Heart right ventricle (tissue), 16 donors: ENCODE results near the gene NDUFC2. TPM values are rescaled to one million over a fixed set of nuclear protein-coding genes. Genes with fewer than 3 reads are reported as not detected.

Experiments used
- ATAC-seq, 8 donors: fragments of 200-7000 bp; cut with Tn5 transposase; one replicate each; pipeline ENCODE4 v1.9.1; 2020; ENCODE audit warnings: mild to moderate bottlenecking in 8 of 8, moderate library complexity in 8 of 8, moderate number of reproducible peaks in 1 of 8
- DNase-seq, 2 donors: peaks; one replicate each; pipeline ENCODE4 v3.0.0-alpha.2; 2020
- H3K27ac ChIP-seq, 10 donors: fragments of 200-600 bp; sonication (generic) in 2 of 10; one replicate each; pipeline versions ENCODE4 v1.5.0 to v1.8.0; 2020 to 2022; ENCODE audit warnings: mild to moderate bottlenecking in 3 of 10
- H3K27me3 ChIP-seq, 7 donors: fragments of 200-600 bp; one replicate each; pipeline ENCODE4 v1.8.0; 2021 to 2022; ENCODE audit warnings: mild to moderate bottlenecking in 2 of 7
- H3K36me3 ChIP-seq, 9 donors: fragments of 200-600 bp; sonication (generic) in 1 of 9; one replicate each; pipeline versions ENCODE4 v1.5.0 to v1.8.0; 2020 to 2022; ENCODE audit warnings: mild to moderate bottlenecking in 2 of 9
- H3K4me1 ChIP-seq, 9 donors: fragments of 200-600 bp; sonication (generic) in 1 of 9; one replicate each; pipeline versions ENCODE4 v1.5.0 to v1.8.0; 2020 to 2022; ENCODE audit warnings: mild to moderate bottlenecking in 4 of 9
- H3K4me3 ChIP-seq, 10 donors: fragments of 200-600 bp; sonication (generic) in 2 of 10; one replicate each; pipeline versions ENCODE4 v1.5.0 to v1.8.0; 2020 to 2022; ENCODE audit warnings: mild to moderate bottlenecking in 7 of 10, moderate library complexity in 2 of 10
- H3K9me3 ChIP-seq, 11 donors: fragments of 200-600 bp in 10 of 11; sonication (generic) in 2 of 11; one replicate each; pipeline versions ENCODE4 v1.5.0 to v1.8.0; 2013 to 2022; ENCODE audit warnings: mild to moderate bottlenecking in 2 of 11, control low read depth in 1 of 11, moderate library complexity in 1 of 11
- WGBS, 2 donors: extraction: QIAGEN DNeasy Blood & Tissue Kit; methylation state at CpG; one replicate each; pipeline ENCODE4 v1.1.7; 2013; ENCODE audit warnings: inconsistent platforms in 1 of 2; 5-methylcytosine and 5-hydroxymethylcytosine counted together
- intact Hi-C, 10 donors: fragments of 100-400 bp; cut with DNase I; formaldehyde crosslinking; loops; one replicate each; pipeline versions ENCODE4 v1.11.1 to v1.14.2; 2022
- polyA plus RNA-seq, 2 donors: library from polyadenylated mRNA; stranded (reverse); fragments of 200-250 nt; gene quantifications; one replicate each; pipeline ENCODE4 v1.2.3, GENCODE V29; 2013
- total RNA-seq, 10 donors: library from RNA; stranded (reverse); fragmentation: NEBNext Ultra II Directional in 3 of 10; extraction: Animal tissue kit (Norgen Biotek cat#: 25700) in 3 of 10; gene quantifications; one replicate each; pipeline versions ENCODE4 v1.2.1 to v1.2.4, GENCODE V29; 2021 to 2023
- TF ChIP-seq, protein P1 (sequence below), 9 donors: fragments of 200-600 bp; sonication (generic) in 2 of 9; IDR thresholded peaks; one replicate each; pipeline versions ENCODE4 v1.5.0 to v1.8.0; 2021 to 2022; ENCODE audit warnings: antibody characterized with exemption in 9 of 9, mild to moderate bottlenecking in 5 of 9, moderate library complexity in 1 of 9
- donor health status: Arrhythmogenic right ventricular cardiomyopathy.
- donor health status: ischemic (EF 13 %, LVEDD 7.1; RV severe dilation, severe dysfunction).
- donor health status: healthy with polysubstance abuse.
- donor health status: DM: no; HTN: yes; CAD: no.
- donor health status: DM: no; HTN: no; CAD: no.
- donor health status: ischemic (EF 25% LVEDD 6.9; RV normal size, moderate dysfunction).
- donor health status: ischemic (EF 25% LVEDD 5.7; RV mildly dilated, moderate dysfunction).
- donor health status: healthy.
- donor health status: DM: yes; HTN: yes; CAD: no.
- donor health status: Ischemic cardiomyopathy.
- donor health status: ischemic (EF 35%, LVEDD 5.7; RV mildly dilated, moderate dysfunction).
- donor health status: nonischemic (EF 11% LVEDD 7.7; RV severe dilation, severe dysfunction).
- donor health status: DM: yes; HTN: yes; CAD: no.
- donor health status: PGD.
- donor health status: ischemic (EF 29% LVEDD 5.4; RV normal size, mild dysfunction).
- donor health status: nonischemic (EF 23%, LVEDD 6.1; RV moderate dilation, normal function).

Gene NDUFC2
- total and polyA plus RNA-seq, 12 donors: 69.7 to 400 (median 275) TPM

DNA sequence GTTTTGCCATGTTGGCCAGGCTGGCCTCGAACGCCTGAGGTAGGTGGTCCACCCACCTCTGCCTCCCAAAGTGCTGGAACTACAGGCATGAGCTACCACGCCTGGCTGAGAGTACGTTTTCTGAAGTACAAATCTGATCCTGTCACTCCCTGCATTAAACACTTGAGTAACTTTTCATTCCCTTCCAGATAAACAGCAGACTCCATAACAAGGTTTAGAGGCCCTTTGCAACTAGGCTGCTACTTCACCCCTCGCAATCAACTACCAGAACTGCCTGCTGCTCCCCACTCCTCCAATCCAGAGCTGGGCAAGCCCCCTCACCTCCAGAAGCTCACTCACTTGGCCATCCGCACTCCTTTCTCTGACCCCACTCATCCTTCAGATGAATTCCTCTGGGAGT is 58.1 kb downstream of the NDUFC2 start:
- intact Hi-C loops: no loop called here
- Histone ChIP-seq H3K36me3 (no peaks in the 10 kb centered on the region), H3K27ac (no peak overlapping the region), H3K4me1 (peaks cover 0 to 12% (median 5%) of the 10 kb centered on the region in 9 donors), H3K27me3 (peaks cover 0 to 15% (median 6%) of the 10 kb centered on the region in 7 donors), H3K4me3 (no peak overlapping the region), H3K9me3 (no peaks in the 10 kb centered on the region)
- DNase-seq (no peak), ATAC-seq (no peak)
- TF ChIP-seq, protein P1, sequence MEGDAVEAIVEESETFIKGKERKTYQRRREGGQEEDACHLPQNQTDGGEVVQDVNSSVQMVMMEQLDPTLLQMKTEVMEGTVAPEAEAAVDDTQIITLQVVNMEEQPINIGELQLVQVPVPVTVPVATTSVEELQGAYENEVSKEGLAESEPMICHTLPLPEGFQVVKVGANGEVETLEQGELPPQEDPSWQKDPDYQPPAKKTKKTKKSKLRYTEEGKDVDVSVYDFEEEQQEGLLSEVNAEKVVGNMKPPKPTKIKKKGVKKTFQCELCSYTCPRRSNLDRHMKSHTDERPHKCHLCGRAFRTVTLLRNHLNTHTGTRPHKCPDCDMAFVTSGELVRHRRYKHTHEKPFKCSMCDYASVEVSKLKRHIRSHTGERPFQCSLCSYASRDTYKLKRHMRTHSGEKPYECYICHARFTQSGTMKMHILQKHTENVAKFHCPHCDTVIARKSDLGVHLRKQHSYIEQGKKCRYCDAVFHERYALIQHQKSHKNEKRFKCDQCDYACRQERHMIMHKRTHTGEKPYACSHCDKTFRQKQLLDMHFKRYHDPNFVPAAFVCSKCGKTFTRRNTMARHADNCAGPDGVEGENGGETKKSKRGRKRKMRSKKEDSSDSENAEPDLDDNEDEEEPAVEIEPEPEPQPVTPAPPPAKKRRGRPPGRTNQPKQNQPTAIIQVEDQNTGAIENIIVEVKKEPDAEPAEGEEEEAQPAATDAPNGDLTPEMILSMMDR (IDR thresholded peaks at IDR 0.05): no peak
- 90 to 93% methylated on average over 6 of the region's 6 CpGs for WGBS, 2 donors

DNA sequence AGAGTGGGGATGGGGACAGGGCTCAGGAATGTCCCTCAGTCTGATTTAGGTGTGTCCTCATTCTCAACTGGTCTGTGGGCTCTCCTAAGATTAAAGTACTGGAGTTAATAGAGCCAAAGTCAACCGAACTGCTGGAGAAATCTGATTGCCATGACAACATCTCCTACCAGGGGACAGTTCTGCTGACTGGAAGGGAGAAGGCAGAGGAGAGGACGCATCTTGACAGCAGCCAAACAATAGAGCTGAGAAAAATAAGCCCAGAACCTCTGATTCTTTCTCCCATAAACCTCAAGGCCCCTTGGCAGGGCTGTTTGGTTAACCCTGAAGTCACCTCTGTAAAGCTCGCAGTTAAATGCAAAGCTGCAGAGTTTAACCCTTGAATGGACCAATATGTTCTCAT is 59.4 kb downstream of the NDUFC2 start:
- DNase-seq (no peak), ATAC-seq (no peak)
- Histone ChIP-seq H3K9me3 (no peaks in the 10 kb centered on the region), H3K4me1 (peaks cover 0 to 12% (median 5%) of the 10 kb centered on the region in 9 donors), H3K27me3 (peaks cover 0 to 15% (median 6%) of the 10 kb centered on the region in 7 donors), H3K4me3 (no peak overlapping the region), H3K27ac (no peak overlapping the region), H3K36me3 (no peaks in the 10 kb centered on the region)
- intact Hi-C loops: no loop called here
- 30 to 42% methylated on average over 3 of the region's 3 CpGs for WGBS, 2 donors
- TF ChIP-seq, protein P1 (IDR thresholded peaks at IDR 0.05): no peak

DNA sequence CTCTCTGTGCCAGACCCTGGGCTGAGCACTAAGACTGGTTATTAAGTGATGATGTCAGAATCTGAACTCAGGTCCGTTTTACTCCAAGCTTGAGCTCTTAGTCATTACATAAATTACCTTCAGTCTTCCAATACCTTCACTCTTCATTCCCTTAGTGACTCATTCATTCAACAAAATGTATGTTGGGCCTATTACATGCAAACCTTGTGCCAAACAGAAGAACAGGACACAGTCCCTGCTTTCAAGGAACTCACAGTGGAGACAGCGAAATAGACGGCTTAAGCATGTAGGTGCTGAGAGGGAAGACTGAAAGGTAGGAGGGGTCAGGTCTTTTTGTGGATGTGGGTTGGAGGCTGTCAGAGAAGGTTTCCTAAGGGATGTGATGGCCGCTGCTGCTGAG is 59.9 kb downstream of the NDUFC2 start:
- WGBS, 2 donors: 62 to 69% methylated on average over 4 of the region's 4 CpGs
- TF ChIP-seq, protein P1 (IDR thresholded peaks at IDR 0.05): no peak
- ATAC-seq (no peak), DNase-seq (no peak)
- peaks cover 0 to 12% (median 5%) of the 10 kb centered on the region in 9 donors for H3K4me1 ChIP-seq
- H3K27ac ChIP-seq: no peak overlapping the region
- intact Hi-C loops: no loop called here
- no peaks in the 10 kb centered on the region for H3K9me3 ChIP-seq
- no peaks in the 10 kb centered on the region for H3K36me3 ChIP-seq
- peaks cover 0 to 15% (median 6%) of the 10 kb centered on the region in 7 donors for H3K27me3 ChIP-seq
- H3K4me3 ChIP-seq: no peak overlapping the region

Other genes with a start within 250 kb of the NDUFC2 start
- 10 to 100 TPM; 12.2 to 20.2 (median 16.8) TPM for gene INTS4, start 85.2 kb downstream of the NDUFC2 start, total RNA-seq
- gene INTS4, start 85.2 kb downstream of the NDUFC2 start, polyA plus RNA-seq: 10 to 100 TPM; 12.8 to 14.9 TPM
- under 1 TPM in 9 of 10 donors, not detected in 1; 0.17 to 0.53 (median 0.21) TPM for gene KCTD14, start 56.6 kb downstream of the NDUFC2 start, total RNA-seq
- under 1 TPM; 0.15 to 0.49 TPM for gene KCTD14, start 56.6 kb downstream of the NDUFC2 start, polyA plus RNA-seq
- 1 to 10 TPM in 6 of 10 donors, under 1 TPM in 1, not detected in 3; 0.21 to 7.7 (median 3.5) TPM for gene THRSP, start 16.0 kb downstream of the NDUFC2 start, total RNA-seq
- 10 to 100 TPM; 13.6 to 25.4 TPM for gene THRSP, start 16.0 kb downstream of the NDUFC2 start, polyA plus RNA-seq
- gene ALG8, start 59.8 kb upstream of the NDUFC2 start, total RNA-seq: 10 to 100 TPM in 9 of 10 donors, 1 to 10 TPM in 1; 9.6 to 19.5 (median 15.5) TPM
- gene ALG8, start 59.8 kb upstream of the NDUFC2 start, polyA plus RNA-seq: 10 to 100 TPM; 21.1 to 69.1 TPM
- 1 to 10 TPM; 4.2 to 9.9 (median 6.7) TPM for gene KCTD21, start 108.8 kb upstream of the NDUFC2 start, total RNA-seq
- 1 to 10 TPM; 4.5 to 5.0 TPM for gene KCTD21, start 108.8 kb upstream of the NDUFC2 start, polyA plus RNA-seq
- 1 to 10 TPM; 3.6 to 6.6 (median 5.2) TPM for gene USP35, start 109.1 kb upstream of the NDUFC2 start, total RNA-seq
- gene USP35, start 109.1 kb upstream of the NDUFC2 start, polyA plus RNA-seq: 1 to 10 TPM; 4.1 to 7.3 TPM